H7 (cell line): ENCODE measurements around the gene LRP1. TPM values are rescaled to one million over a fixed set of nuclear protein-coding genes. Genes with fewer than 3 reads are reported as not detected.

Source experiments
- DNase-seq: peaks from one replicate; pipeline ENCODE4 v3.0.0; 2012
- H3K27me3 ChIP-seq: 2 replicates; pipeline ENCODE4 v1.6.0; 2011; ENCODE audit warnings: mild to moderate bottlenecking, low read length; ENCODE audit not compliant: control insufficient read depth, insufficient read depth
- H3K36me3 ChIP-seq: replicated peaks from 2 replicates; pipeline ENCODE4 v1.5.1; 2011; ENCODE audit warnings: low read length; ENCODE audit not compliant: control insufficient read depth, insufficient read depth
- H3K4me3 ChIP-seq: 2 replicates; pipeline ENCODE4 v1.5.1; 2011; ENCODE audit warnings: low read depth, mild to moderate bottlenecking, control low read depth, low read length, moderate library complexity; ENCODE audit not compliant: insufficient read depth
- total RNA-seq: library from RNA; depleted of rRNA; stranded (reverse); fragments of >200 nt; shearing (Covaris generic); gene quantifications from 2 replicates; pipeline ENCODE4 v1.2.3, GENCODE V29; 2014

LRP1 gene
- total RNA-seq, 1 experiment from 2014 or later = 17.3 TPM

DNA sequence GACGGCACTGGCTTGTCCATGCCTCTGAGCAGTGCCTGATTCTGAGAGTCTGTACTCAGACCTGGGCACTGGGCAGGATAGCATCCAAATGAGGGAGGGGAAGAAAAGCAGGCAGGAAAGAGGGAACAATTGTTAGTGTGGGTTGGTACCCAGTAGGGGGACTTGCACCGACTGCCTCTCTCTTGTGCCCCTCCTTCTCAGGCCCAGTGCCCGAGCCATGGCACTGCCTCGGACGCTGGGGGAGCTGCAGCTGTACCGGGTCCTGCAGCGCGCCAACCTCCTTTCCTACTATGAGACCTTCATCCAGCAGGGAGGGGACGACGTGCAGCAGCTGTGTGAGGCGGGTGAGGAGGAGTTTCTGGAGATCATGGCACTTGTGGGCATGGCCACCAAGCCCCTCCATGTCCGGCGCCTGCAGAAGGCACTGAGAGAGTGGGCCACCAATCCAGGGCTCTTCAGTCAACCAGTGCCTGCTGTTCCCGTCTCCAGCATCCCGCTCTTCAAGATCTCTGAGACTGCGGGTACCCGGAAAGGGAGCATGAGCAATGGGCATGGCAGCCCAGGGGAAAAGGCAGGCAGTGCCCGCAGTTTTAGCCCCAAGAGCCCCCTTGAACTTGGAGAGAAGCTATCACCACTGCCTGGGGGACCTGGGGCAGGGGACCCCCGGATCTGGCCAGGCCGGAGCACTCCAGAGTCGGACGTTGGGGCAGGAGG is 37.2 kb upstream of the LRP1 start:
- peaks cover 4% of the 10 kb centered on the region; the same call in 1 of the 2 replicates for H3K27me3 ChIP-seq
- DNase-seq = peak; percentile 35
- H3K4me3 ChIP-seq = no peak overlapping the region
- peaks cover 11% of the 10 kb centered on the region for H3K36me3 ChIP-seq

DNA sequence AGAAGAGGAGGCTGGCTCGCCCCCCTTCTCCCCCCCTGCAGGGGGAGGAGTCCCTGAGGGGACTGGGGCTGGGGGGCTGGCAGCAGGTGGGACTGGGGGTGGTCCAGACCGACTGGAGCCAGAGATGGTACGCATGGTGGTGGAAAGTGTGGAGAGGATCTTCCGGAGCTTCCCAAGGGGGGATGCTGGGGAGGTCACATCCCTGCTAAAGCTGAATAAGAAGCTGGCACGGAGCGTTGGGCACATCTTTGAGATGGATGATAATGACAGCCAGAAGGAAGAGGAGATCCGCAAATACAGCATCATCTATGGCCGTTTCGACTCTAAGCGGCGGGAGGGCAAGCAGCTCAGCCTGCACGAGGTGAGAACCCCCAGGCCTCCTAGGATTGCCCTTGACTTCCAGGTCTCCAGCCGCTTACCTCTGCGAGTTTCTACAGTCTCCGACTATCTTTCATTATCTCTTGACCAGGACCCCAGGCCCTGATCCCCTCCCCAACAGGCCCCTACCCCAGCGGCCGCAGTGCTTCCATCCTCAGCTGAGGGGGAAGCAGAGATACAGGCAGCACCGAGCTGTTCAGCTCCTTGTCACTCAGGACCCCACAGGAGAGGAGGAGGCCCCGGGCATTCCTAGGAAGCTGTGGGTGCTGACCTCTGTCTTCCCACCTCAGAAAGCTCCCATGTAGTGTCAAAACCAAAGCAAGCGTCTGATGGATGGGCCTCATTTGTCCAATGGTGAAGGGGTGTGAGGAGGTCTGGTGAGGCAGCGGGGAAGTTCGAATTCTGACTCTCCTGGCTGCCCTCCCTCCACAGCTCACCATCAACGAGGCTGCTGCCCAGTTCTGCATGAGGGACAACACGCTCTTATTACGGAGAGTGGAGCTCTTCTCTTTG is 36.4 kb upstream of the LRP1 start:
- Histone ChIP-seq H3K36me3 (peaks cover 15% of the 10 kb centered on the region), H3K4me3 (no peak overlapping the region), H3K27me3 (peaks cover 4% of the 10 kb centered on the region; the same call in 1 of the 2 replicates)
- peak; percentile 24 for DNase-seq

DNA sequence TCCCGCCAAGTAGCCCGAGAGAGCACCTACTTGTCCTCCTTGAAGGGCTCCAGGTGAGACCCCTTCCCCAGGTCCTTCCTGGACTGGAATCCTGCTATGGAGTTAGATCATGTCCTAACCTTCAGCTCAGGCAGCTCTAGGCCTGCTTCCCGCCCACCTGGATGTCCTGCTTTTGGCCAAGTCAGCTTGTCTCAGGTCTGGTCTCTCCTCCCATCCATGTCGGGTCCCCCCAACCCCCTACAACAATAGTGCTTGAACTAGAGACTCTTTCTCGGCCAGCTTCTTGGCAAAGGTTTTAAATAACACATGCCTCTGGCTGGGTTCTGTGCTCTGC is 35.8 kb upstream of the LRP1 start:
- H3K4me3 ChIP-seq = no peak overlapping the region
- peaks cover 4% of the 10 kb centered on the region; the same call in 1 of the 2 replicates for H3K27me3 ChIP-seq
- no peak for DNase-seq
- H3K36me3 ChIP-seq = peaks cover 15% of the 10 kb centered on the region

DNA sequence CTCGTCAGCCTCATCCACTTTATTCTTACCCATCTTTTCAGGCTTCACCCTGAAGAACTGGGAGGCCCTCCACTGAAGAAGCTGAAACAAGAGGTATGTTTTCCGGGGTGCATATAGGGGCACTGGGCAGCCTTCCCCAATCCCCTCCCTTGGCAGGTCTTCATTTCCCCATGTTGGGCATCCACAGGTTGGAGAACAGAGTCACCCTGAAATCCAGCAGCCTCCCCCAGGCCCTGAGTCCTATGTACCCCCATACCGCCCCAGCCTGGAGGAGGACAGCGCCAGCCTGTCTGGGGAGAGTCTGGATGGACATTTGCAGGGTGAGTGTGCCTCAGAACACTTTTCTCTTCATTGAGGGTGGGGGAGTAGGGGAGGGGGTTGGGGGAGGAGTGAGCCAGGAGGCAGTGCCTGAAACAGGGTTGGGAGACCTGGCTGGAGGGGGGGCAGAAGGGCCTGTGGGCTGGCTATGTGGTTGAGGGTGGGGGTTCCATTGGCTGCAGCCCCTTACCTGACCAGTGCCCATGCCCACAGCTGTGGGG is 35.3 kb upstream of the LRP1 start:
- Histone ChIP-seq H3K27me3 (peaks cover 4% of the 10 kb centered on the region; the same call in 1 of the 2 replicates), H3K4me3 (no peak overlapping the region), H3K36me3 (peaks cover 15% of the 10 kb centered on the region)
- no peak for DNase-seq

DNA sequence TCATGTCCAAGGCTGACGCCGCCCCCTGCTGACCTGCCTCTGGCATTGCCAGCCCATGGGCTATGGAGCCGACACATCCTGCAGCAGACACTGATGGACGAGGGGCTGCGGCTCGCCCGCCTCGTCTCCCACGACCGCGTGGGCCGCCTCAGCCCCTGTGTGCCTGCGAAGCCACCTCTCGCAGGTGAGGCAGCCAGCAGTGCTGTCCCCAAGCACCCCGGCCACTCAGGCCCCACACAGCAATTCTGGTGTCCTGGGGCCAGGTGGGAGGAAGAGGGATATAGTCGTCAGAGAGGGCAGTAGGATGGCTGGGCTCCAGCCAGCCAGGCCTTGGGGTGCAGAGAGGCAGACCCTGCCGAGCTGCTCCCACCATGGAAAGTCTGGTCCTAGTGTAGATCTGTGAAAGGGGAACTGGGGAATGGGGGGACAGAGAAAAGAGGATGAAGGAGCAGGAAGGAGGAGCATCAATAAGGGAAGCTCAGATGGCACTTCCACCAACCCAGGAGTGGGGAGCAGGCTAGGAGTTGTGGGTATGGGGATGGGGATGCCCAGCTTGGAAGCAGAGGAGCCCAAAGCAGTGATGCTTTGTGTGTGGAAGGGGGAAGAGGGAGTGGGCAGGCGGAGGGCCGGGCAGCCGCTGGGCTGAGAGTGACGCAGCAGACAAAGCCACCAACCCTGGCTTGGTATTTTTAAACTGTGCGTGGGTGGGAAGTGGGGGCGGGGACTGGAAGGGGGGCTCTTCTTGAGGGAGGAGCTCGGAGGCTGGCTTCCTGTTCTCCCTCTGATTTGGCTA is 34.7 kb upstream of the LRP1 start:
- Histone ChIP-seq H3K4me3 (no peak overlapping the region), H3K27me3 (peaks cover 4% of the 10 kb centered on the region; the same call in 1 of the 2 replicates), H3K36me3 (peaks cover 15% of the 10 kb centered on the region)
- DNase-seq = peak; percentile 93

DNA sequence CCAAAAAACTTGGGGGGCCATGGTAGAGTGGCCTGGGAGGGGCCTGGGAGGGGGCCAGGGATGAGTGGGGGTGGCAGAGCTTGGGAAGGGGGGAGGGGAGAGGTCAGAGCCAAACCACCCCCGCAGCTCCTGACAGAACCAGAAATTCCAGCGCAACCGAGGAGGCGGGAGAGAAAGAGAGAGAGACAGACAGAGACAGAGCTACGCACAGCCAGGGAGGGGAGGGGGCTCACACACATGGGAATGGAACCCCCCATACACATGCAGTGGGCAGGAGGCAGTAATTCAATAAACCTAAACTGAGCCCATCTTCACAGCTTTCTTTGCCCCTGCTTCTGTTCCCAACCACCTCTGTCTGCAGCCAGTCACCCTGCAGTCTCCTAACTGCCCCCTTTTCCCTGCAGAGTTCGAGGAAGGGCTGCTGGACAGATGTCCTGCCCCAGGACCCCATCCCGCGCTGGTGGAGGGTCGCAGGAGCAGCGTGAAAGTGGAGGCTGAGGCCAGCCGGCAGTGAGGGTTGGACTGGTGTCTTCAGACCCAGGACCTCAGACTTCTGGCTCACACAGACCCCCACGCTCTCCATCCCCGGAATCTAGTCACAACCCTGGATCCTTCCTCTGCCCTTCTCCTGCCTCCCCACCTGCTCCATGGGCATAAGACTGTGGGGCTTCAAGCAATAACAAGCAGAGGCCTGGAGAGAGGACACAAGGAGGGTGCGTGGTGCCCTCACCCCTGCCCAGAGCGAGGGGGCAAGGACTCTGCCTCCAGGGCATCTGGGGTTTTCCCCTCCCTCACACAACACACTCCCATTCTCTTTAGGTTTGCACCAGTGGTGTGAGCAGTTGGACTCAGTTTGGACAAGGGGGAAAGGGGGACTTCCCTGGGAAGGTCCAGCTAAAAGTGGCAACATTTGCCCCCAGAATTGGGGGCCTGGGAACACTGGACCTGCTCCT is 33.8 kb upstream of the LRP1 start:
- H3K27me3 ChIP-seq = peaks cover 3% of the 10 kb centered on the region; the same call in 1 of the 2 replicates
- no peak overlapping the region for H3K4me3 ChIP-seq
- H3K36me3 ChIP-seq = peaks cover 19% of the 10 kb centered on the region

DNA sequence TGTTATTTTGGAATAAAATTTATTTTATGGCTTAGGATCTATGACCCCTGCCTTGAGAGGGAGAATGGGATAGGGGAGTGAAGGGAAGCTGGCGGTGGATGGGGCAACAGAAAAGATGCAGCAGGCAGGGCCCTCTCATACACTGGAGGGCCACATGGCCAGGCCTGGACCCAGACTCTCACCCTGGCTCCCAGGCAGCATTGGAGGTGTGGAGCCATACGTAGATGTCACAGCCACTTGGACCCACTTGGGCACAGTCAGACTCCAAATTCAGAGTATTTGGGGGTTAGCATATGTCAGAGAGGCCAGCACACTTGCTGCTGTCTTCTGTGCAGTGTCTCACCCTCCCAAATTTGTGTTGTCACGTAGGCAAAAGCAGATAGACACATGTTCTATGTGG is 32.8 kb upstream of the LRP1 start:
- peaks cover 21% of the 10 kb centered on the region for H3K36me3 ChIP-seq
- peak; percentile 28 for DNase-seq
- no peak overlapping the region for H3K4me3 ChIP-seq
- H3K27me3 ChIP-seq = no peaks in the 10 kb centered on the region

More for the DNA sequence above, 33.8 kb upstream of the LRP1 start:
- peak; percentile 37 for DNase-seq

DNA sequence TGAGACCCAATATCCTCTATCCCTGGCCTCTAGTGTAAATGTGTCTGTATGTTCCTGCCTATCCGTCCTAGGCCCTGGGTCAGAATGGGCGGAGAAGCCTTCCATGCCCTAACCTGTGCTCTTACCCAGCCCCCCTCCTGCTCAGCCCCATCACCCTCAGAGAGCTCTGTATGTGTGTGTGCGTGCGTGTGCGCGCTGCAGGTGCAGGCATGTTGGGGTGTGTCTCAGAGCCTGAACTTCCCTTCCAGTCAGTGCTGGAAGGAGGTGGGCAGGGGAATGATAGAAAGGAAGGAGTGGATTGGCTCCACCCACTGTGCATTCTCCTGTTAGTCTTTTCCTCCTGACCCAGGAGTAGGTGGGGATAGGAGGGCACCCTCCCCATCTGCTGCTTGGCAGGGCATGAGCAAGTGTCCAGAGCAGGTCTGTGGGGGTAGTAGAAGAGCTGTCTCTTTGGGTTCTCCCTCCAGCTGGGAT is 32.1 kb upstream of the LRP1 start:
- H3K27me3 ChIP-seq = no peaks in the 10 kb centered on the region
- peaks cover 20% of the 10 kb centered on the region for H3K36me3 ChIP-seq
- no peak overlapping the region for H3K4me3 ChIP-seq
- peak; percentile 46 for DNase-seq

DNA sequence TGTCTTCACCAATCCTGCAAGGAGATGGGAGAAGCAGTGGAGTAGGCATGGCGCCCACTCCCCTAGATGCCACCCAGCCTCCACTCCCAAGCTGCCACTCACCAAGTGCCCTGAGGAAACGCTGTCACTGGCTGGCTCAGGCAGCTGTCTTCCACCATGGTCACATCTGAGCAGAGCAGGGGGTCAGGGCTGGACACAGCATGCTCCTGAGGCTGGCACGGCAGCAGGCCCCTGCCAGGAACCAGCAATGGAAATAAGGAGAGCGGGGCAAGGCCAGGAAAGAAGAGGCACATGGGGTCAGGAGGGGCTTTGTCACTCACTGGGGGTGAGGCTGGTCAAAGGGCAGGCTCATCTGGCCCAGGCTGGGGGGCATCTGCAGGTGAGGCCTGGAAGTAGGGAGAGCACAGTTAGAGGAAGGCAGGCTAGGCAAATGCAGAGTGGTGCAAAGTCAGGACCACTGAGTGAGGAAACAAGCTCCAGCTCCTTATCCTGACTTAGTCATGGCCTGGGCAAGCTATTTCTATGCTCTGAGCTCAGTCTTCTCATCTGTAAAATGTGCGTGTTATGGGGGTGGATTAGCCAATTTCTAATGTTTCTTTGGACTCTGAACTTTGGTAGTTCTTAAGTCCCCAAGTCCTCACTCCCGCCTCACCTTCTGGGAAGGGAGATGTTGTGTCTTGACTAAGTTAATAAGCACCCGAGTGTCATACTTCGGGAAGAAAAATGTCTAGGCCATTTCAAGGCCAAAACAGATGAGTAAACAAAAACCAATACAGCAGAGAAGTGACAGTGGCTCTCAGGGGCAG is 31.3 kb upstream of the LRP1 start:
- H3K27me3 ChIP-seq = no peaks in the 10 kb centered on the region
- peaks cover 20% of the 10 kb centered on the region for H3K36me3 ChIP-seq
- peak; percentile 24 for DNase-seq
- H3K4me3 ChIP-seq = no peak overlapping the region

DNA sequence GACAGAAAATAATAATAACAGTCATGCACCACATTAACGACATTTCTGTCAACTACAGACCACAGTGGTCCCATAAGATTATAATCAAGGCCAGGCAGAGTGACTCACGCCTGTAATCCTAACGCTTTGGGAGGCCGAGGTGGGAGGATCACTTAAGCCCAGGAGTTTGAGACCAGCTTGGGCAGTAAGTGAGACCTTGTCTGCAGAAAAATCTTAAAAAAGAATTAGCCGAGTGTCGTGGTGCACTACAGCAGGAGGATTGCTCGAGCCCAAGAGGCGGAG is 30.8 kb upstream of the LRP1 start:
- no peaks in the 10 kb centered on the region for H3K27me3 ChIP-seq
- peaks cover 16% of the 10 kb centered on the region for H3K36me3 ChIP-seq
- no peak for DNase-seq
- no peak overlapping the region for H3K4me3 ChIP-seq

DNA sequence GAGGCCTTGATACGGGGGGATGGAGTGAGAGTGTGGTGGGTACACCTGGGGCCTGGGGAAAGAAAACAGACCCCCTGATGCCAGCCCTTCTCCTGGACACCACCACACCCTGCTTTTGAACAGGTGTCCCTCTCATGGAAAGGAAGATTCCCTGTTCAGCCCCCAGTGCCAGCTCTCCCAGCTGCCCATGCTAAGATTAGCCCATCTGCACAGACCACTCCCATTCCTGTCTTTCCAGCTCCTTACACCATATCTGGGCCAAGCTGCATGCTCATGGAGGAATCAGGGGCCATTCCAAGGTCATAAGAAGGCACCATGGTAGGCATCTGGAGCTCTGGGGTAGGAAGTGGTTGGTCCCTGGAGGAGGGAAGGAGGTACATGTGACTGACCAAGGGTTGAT is 29.7 kb upstream of the LRP1 start:
- H3K36me3 ChIP-seq = peaks cover 16% of the 10 kb centered on the region
- H3K27me3 ChIP-seq = no peaks in the 10 kb centered on the region
- no peak for DNase-seq
- no peak overlapping the region for H3K4me3 ChIP-seq

DNA sequence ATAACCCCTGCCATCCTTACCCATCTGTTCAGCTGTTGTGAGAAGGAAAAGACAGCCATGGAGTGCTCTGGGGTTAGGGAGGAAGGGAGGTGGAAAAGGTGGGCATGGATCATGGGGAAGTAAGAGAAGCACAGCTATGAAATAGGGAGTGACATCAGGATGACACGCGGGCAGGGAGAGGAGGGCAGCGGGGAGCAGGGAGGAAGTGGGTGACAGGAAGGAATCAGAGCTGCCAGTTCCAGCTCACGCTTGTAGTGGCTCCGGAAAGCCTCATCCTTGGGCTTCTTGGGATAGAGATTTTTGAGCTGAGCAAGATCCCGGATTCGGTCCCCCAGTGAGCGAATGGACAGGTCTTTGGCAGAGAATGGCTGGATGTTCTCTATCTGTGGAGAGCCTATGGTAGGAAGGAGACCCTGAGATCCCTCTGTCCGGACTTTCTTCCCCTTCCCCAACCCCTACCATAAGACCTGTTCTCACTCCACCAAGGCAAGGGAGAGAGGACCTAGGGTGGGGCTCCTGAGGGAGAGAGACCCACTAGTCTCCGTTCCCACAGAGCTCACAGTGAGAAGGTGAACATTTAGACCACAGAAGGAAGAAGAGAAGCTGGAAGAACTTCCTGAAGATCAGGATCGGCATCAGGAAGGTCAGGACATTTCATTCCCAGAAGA is 29.1 kb upstream of the LRP1 start:
- Histone ChIP-seq H3K4me3 (no peak overlapping the region), H3K36me3 (peaks cover 16% of the 10 kb centered on the region), H3K27me3 (no peaks in the 10 kb centered on the region)
- DNase-seq = no peak
